GM18520 (cell line): ENCODE results near the gene PARVA.

Experiments
- ATAC-seq: cut with Tn5 transposase; IDR thresholded peaks from one replicate; pipeline ENCODE4 v1.9.1; 2021; ENCODE audit not compliant: unreplicated experiment

The PARVA gene

DNA sequence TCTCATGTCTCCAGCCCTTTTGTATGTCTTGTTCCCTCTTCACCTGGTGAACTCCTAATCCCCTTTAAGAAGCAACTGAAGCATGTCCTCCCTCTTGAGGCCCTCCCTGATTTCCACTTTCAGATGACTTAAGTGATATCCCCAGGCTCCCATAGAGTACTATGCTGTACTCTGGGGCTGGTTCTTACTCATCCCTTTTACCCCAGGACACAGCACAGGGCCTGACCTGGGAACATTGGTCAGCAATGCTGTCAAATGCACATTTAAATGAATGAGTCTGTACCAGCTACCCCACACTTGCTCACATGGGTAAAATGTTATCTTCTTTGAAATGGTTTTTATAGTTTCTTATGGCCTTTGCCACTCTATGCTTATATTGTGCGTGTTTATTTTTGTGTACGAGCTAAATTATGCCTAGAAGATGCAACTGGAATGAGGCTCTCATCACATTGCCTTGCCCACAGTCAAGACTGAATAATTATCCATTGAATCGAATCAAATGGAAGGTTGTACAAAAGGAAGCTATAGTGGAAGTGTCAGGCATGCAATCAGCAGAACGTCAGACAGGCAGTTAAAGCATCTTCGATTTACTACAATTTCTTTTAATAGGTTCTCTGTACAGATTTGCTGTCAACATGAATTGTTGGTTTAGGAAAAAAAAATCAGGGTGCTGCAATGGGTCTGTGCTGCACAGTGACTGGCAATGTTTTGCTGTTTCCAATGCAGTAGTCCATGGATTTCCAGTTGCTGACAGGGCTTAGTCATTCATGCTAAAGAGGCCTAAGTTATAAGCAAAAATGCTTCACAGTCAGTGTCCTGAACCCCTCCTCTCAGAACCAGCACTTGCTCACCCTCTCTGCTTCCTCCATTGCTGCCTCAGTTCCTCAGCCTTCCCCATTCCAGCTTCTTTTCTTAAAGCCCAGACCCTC lies 79.5 kb downstream of the PARVA start:
- ATAC-seq = no peak

GRCh38 chr11:12458042-12458441 lies 80.7 kb downstream of the PARVA start:
- no peak for ATAC-seq

GRCh38 chr11:12459374-12459773 lies 82.0 kb downstream of the PARVA start:
- no peak for ATAC-seq

GRCh38 chr11:12459865-12460444 lies 82.6 kb downstream of the PARVA start:
- no peak for ATAC-seq

- ATAC-seq = no peak
Measured at GRCh38 chr11:12460466-12460865, 83.1 kb downstream of the PARVA start.

DNA sequence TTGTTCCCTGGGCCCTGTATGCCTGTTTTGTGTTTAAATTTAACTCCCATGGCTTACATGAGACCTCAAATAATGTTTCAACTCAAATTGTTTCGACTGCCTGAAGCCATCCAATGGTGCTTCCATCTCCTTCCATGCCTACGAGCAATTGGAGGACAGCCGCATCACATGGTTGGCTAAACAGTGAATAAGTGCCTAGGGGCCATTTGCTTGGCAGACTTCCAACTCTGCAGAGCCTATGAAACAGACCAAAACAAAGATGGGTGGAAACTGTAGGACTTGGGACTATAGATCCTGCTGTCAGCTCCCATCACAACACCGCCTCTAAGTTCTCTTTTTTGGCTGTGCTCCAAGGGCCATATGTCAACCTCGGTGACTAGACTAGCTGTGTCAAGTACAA lies 84.1 kb downstream of the PARVA start:
- ATAC-seq = no peak

GRCh38 chr11:12464303-12464702 lies 86.9 kb downstream of the PARVA start:
- ATAC-seq = no peak

DNA sequence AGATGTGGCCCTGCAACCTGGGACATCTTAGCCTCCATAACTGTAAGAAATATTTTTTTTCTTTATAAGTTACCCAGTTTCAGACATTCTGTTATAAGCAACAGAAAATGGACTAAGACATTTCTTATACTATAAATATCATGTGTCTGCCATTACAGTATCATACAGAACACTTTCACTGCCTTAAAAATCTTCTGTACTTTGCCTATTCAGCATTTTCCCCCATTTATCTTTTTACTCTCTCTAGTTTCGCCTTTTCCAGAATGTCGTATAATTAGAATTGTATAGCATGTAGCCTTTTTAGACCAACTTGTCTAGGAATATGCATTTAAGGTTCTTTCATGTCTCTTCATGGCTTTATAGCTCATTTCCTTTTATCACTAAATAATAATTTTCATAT lies 88.0 kb downstream of the PARVA start:
- ATAC-seq = no peak

DNA sequence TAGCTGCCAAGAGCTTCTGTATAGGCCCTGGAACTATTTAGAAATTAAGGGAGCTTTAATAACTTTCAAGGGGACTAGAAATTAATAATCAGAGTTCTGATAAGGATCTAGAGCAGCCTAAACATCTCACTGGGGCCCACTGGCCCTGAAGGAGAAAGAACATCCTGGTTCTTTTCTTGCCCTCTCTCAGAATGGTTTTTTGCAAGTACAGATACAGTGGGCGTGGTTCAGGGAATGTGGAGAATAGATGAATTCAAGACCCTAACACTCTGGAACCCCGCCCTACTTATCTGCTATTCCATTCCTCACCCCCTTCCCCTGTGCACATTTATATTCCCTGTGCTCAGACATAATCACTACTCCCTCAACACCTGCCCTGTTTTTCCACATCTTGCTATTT lies 90.2 kb downstream of the PARVA start:
- ATAC-seq = no peak

- ATAC-seq = no peak
Measured at GRCh38 chr11:12469451-12469850, 92.1 kb downstream of the PARVA start.

DNA sequence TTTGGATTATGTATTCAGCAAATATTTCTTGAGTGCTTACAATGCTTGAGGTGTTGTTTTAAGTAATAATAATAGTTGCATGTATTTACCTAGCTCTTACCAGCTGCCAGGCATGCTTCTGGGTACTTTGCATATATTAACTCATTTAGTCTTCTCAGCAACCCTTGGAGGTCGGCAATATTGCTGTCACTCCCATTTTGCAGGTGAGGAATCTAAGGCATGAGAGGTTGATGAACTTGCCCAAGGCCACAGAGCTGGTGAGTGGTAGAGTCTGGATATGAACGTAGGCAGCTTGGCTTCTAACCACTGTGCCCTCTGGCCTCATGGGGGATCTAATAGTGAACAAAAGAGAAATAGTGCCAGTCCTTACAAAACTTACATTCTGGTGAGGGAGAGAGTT lies 92.9 kb downstream of the PARVA start:
- ATAC-seq = no peak

- ATAC-seq = no peak
Measured at GRCh38 chr11:12472401-12473005, 95.1 kb downstream of the PARVA start.

DNA sequence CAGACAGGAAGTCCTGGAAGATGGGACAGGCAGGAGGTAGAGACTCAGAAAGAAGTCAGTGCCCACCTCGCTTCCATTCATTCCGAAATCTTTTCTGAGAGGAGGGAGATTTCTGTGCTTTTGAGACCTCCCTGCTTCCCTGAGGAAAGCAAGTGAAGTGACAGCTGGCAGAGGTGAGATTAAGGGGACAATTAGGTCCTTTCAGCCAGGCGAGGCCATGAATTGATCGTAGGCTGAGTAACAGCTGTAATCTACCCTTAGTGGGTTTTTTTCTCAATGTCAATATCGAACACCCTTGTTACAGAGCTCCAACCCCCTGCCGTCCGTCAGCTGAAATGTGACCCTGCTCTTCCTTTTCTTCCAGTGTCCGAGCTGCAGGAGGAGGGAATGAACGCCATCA lies 96.0 kb downstream of the PARVA start:
- no peak for ATAC-seq

- ATAC-seq = no peak
Measured at GRCh38 chr11:12474871-12475270, 97.5 kb downstream of the PARVA start.

DNA sequence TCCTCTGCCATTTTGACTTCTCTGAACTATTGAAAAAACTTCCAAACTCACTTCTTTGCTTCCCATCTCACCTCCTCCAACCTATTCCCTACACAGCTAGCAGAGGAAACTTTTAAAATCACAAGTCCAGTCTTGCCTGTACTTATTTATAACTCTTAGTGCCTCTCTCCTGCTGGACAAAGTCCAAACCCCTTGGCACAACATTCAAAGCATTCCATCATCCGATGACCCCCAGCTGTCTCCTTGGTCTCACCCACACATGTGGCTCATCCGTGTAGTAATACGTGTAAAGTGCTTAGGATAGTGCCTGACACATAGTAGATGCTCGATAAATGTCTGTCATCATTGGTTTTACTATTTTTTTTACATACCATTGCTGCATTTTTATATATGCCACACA lies 101.4 kb downstream of the PARVA start:
- no peak for ATAC-seq

DNA sequence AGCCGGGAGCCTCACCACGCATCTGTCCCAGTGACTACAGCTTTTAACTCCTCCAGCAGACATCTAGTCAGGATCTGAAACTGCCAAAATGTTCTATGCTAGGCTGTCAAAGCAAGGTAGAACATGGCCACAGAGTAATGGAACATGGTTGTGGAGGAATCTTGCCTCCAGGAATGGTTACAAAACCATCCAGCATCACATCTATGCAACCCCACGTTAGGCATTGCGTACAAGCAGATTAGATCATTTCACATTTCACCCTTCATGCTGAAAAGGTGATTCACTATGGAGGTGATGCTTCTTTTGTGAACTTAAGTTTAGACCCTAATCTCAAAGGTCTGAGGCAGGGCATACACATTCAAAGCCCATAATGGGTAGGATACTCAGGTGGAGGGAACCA lies 103.0 kb downstream of the PARVA start:
- no peak for ATAC-seq

DNA sequence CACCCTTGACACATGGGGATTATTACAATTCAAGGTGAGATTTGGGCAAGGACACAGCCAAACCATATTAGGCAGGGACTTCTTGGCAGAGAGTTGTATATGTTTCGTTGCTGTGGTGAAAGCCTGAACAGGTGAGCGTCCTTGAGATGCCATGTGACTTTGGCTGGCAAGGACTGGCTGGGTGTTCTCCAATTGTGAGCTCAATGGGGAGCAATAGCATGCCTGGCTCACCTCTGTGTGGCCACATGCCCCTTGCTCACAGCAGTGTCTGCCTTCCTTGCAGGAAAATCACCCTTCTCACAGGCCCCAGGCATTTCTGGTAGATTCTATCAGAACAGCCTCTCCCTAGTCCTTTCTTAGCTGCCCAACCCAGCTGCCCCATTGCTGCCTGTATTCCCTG lies 105.5 kb downstream of the PARVA start:
- no peak for ATAC-seq

- ATAC-seq = no peak
Measured at GRCh38 chr11:12483604-12484003, 106.2 kb downstream of the PARVA start.

GRCh38 chr11:12485328-12485727 lies 108.0 kb downstream of the PARVA start:
- no peak for ATAC-seq

DNA sequence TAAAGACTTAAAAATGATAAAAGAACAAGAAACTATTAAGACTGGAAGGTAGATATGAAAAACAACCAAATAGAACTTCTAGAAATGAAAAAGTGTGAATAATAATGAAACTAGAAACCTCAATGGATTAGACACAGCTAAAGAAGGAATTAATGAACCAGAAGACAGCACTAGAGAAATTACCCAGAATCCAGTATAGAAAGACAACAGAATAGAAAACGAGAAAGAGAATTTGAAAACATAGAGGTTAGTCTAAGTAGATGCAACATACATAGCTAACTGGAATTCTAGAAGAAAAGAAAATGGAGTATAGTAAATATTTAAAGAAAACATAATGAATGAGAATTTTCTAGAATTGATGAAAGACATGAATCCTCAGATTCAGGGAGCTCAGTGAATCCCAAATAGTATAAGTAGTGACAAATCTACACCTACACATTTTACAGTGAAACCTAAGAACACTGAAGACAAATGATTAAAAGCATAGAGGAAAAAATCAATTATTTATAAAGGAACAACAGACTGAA lies 111.9 kb downstream of the PARVA start:
- ATAC-seq = no peak

GRCh38 chr11:12494699-12495098 lies 117.3 kb downstream of the PARVA start:
- ATAC-seq = no peak
